Right forelimb (tissue), 1 donor: Measurements from ENCODE around the gene CEMIP2.
"Not testable (repeated sequence)": the region's sequence is repeated elsewhere in the genome, so short reads cannot be mapped to it uniquely, and the experiment has no call there.

Source experiments
- DNase-seq: peaks from one replicate; pipeline ENCODE4 v3.0.0-alpha.2; 2018

Gene CEMIP2

DNA sequence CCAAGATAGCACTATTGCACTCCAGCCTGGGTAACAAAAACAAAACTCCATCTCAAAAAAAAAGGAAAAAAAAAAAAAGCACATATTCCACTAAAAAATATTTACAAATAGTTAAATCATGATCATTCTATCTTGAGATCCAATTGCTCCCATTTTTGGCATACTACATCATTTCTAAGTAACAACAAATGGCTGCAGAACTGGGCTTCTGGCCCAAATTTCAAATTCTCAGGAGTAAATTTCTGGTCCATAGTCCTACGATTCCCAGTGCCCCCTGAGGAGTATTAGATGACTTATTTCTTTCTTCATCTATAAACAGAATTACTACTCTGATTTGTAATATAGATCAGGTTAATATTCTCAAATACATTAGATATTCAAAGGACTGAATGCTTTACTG is 62.1 kb downstream of the CEMIP2 start:
- DNase-seq: no peak

GRCh38 chr9:71704796-71705195 is 63.5 kb downstream of the CEMIP2 start:
- DNase-seq: peak; percentile 72

DNA sequence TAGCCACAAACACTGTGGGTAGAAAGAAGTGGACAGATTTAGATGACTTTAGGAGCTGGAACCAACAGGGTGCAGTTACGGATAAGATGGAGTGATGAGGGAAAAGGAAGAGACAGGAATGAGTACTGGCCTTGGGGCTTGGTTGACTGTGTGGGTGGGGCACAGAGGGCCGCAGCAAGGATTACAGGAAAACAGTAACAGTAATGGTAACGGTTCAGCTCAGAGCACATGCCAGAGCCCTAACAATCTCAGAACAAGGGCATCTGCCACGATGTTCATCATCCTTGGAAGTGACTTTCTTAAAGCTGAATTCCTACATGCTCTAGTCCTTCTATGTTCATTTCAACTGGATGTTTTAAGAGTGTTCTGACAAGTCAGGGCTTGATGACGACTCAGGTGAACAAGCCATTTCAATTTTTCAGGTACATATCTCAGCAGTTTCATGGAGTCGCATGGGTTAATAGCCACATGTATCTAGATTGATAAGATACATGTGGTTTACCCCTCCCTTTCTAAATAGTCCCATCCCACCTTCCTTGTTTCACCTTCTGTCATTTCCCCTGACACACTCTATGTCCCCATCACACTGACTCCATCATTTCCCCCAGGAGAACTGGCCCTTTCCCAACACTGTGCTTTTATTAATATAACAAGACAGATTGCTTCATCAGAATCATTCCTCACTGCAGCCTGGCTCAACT is 65.0 kb downstream of the CEMIP2 start:
- no peak for DNase-seq

- no peak for DNase-seq
These were observed 70.4 kb downstream of the CEMIP2 start for GRCh38 chr9:71697882-71698281.

GRCh38 chr9:71694332-71694731 is 74.0 kb downstream of the CEMIP2 start:
- no peak for DNase-seq

GRCh38 chr9:71693607-71694006 is 74.7 kb downstream of the CEMIP2 start:
- no peak for DNase-seq

- DNase-seq: no peak
These were observed 76.0 kb downstream of the CEMIP2 start for GRCh38 chr9:71692337-71692736.

DNA sequence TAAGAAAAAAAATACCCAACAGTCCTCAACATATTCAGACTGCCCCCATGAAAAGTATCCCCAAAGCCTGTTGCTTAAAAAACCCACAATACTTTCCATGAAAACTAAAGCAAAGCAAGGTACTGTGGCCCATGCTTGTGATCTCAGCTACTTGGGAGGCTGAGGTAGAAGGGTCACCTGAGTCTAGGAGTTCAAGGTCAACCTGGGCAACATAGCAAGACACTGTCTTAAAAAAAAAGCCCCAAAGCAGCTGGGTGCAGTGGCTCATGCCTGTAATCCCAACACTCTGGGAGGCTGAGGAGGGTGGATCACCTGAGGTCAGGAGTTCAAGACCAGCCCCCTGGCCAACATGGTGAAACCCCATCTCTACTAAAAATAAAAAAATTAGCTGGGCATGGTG is 76.7 kb downstream of the CEMIP2 start:
- DNase-seq: not testable (repeated sequence)

- DNase-seq: no peak
These were observed 77.5 kb downstream of the CEMIP2 start for GRCh38 chr9:71690689-71691435.

DNA sequence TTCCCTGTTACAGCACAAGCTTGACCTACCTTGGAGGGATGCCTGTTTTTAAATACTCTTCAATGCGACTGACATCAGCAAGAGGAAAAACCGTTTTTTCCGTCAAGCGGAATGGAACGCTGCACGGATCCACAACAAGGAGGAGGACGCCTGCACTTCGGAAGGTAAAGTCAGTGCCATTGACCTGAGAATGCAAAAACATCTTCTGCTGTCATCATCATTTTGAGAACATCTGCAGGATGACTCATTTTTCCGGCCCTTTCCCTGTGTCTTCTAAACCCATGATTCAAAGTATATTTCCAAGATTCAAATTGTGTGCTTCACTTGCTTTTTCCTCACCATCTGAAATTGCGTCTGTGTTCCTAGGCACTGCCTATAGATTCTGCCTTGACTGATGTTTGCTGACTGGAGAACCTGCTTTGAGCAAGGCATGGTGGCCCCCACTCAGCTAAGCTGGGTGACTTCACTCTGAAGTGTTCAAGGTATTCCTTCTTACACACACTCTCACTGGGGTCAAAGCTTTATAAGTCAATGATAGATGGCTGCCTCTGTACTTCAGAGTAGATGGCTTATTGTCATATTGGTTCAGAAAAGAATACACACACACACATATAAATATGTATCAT is 78.1 kb downstream of the CEMIP2 start:
- DNase-seq: no peak

GRCh38 chr9:71687676-71688075 is 80.6 kb downstream of the CEMIP2 start:
- no peak for DNase-seq

DNA sequence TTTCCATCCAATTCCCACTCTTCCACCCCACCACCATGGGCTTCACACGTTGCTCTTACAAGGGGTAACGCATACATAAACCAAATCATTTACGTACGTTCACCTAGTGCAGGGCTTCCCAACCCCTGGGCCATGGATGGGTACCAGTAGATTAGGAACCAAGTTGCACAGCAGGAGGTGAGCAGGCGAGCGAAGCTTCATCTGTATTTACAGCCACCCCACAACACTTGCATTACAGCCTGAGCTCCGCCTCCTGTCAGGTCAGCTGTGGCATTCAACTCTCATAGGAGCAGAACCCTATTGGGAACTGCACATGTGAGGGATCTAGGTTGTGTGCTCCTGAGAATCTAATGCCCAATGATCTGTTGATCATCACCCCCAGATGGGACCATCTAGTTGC is 82.3 kb downstream of the CEMIP2 start:
- no peak for DNase-seq

DNA sequence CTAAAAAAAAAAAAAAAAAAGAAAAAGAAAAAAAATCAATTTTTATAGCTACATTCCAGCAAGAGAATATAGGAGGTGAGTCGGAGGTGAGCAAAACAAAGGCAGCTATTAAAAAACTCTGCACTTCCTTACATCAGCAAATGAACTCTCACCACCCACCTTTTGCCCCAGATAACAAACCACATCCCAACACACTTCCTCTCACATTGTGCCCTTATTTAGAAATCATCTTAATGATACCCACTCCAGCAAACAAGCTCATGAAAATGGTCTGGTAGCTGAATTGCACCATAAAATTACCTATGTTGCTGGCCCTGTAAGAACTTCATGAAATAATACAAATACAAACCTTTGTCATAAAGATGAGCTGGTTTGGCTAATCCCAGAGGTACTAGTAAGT is 82.9 kb downstream of the CEMIP2 start:
- DNase-seq: no peak

DNA sequence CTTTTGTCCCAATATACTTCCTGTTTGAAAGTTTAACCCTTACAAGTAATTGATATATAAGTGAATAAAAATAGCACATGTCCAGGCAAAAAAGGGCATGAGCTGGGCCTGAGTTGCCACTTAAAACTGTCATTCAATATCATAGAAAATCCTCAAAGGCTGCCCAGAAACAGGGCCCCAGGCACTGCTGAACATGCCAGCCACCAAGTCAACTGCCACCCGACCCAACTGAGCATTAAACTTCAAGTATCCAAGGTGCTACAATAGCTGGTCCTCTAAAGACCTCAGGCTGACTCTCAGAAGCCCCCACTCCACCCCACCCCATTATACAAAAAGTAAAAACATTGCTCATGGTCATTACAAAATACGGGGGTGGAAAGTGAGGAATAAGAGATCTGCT is 83.7 kb downstream of the CEMIP2 start:
- DNase-seq: no peak

DNA sequence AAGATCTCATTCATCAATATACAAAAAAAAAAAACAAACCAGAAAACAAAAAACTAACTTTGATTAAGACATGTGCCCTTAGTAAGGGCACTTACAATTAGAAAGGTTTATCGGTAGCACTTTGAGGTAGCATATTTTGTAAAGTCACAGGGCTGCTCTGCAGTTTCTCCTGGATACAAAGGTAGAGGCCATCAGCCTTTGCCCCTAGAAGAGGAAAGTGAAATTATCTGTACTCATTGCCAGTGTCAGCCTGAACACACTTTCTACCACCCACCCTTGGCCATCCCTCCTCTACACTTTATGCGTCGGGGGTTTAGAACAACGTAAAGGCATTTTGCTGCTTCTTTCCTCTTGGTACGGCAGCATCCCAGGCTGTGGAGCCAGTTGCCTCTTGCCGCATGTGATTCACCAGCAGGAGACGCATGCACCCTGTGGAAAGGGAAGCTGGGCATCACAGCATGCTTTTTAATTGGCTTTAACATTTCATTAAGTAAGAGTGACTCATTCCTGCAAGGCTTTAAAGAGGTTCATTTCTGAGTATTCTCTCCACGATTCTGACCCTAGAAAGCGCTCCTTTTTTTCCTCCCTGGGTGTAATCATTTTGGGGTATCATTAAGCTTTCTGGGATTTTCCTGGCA is 84.6 kb downstream of the CEMIP2 start:
- no peak for DNase-seq

DNA sequence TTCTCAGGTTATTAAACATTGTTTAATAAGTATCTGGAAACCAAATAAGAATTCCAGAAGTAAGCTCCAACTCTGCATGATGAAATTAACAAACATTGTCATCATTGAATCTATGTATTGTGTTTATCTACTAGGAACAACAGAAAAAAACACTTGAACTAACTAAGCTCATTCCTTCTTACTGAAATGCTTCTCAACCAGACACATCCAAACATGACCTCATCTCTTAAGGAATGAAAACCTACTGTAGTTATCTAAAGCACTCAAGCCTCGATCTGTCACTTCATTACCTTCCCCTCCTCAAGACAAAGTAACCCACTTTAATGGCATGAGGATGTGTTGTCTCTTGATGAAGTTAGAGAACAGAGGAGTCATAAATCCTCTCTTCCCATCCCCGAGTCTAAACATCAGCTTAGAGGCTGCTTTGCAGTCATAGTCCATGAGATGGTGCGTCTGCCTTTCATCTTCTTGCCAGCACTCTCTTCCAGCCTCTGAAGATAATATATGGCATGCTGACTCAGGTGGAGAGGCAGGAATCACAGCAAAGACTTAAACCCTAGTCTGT is 86.5 kb downstream of the CEMIP2 start:
- no peak for DNase-seq

- no peak for DNase-seq
These were observed 87.1 kb downstream of the CEMIP2 start for GRCh38 chr9:71681104-71681707.

DNA sequence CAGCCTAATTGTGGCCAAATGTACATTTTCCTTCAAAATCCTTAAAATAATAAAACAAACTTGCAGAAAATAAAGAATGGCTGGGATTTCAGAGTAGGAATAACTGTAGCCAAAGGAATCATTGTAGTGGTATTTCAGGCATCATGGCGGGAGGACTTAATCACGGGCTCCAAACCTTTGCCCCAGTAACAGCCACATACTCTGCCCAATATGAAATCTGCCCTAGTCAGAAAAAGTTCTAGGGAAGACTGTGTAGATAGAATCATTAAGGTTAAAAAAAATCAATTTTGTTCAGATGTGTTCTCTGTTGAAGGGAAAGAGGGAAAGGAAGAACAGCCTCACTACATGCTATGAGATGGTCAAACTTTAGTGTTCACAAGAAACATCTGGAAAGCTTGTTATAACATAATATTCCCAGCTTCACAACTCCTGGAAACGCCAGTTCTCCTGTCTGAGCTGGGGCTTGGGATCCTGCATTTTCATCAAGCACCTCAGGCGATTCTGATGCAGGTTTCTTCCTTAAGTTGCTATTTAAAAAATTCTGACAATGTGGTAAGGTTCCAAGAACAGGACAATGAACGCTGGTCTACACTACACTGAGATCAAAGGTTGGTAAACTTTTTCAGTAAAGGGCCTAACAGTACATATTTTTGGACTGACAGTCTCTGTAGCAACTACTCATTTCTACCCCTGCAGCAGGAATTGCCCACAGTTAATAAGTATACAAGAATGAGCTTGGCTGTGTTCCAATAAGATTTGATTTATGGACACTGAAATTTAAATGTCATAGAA is 87.9 kb downstream of the CEMIP2 start:
- no peak for DNase-seq

DNA sequence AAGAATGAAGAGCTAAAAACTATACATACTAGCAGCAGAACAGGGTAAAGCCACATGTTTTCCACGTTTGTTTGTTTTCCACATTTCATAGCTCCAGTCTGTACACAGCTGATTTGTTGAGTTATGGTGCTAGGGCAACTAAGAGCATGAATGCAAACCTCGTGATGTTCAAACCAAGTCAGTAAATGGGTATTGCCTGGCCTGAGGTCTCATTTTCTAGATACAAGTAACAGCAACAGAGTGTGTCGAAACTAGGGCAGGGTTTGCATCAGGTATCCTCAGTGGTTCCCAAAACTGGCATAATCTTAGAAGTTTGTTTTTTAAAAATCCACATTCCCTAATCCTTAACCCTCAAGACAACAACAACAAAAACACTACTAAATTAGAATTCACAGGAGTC is 89.3 kb downstream of the CEMIP2 start:
- DNase-seq: no peak

DNA sequence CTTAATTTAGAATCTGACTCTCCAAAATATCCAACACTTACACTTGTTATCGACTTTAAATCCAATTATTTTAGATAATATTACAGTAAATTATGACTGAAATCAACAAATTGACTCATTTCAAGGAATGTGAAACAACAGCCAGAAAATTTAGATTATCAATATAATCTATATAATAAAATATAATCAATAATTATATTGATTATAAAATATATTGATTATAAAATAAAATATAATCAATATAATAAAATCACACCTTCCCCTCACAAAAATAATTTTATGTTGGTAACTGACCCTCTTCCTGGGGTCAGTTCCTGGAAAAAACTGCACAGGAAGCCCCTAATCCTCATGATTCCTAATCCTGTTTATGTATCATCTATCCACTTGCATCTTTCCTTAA is 91.1 kb downstream of the CEMIP2 start:
- no peak for DNase-seq

- DNase-seq: no peak
These were observed 91.9 kb downstream of the CEMIP2 start for GRCh38 chr9:71676460-71676859.

DNA sequence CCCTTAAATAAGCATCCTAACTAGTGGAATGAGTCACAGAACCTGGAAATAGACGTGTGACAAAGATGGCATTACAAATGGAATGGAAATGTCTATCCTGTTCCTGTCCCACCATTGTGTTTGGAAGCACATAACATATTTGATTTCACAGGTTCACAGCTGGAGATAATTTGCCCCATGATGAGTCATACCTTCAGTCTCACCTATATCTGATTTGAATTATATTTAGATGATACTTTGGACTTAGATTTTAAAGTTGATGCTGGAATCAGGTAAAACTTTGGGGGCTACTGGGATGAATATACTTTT is 92.5 kb downstream of the CEMIP2 start:
- DNase-seq: no peak
